ENCODE data around the gene ADAMTS13. TPM values are rescaled to one million over a fixed set of nuclear protein-coding genes. Genes with fewer than 3 reads are reported as not detected.

The ADAMTS13 gene
- total RNA-seq (2022; extraction: Qiagen RNA extraction) = 0.42 to 0.64 TPM (median 0.49 TPM) in 5 replicates

GRCh38 chr9:133421615-133422542 lies at the start of gene ADAMTS13:
ADAMTS13 (plus strand) TSS chr9:133422367; CDS start chr9:133422444, 77 bp downstream.

GRCh38 chr9:133375724-133376654 lies 46.2 kb upstream of the ADAMTS13 start, which contains the start of the genes STKLD1 and SURF4:
STKLD1 (plus strand) TSS chr9:133376366; CDS start chr9:133376474, 108 bp downstream.
SURF4 (minus strand) TSS chr9:133376060; CDS start chr9:133375969, 91 bp downstream.

GRCh38 chr9:133417541-133418461 lies 4.4 kb upstream of the ADAMTS13 start, which contains the start of gene REXO4:
REXO4 (minus strand) TSS chr9:133418010; CDS start chr9:133417844, 166 bp downstream.

GRCh38 chr9:133459476-133460404 lies 37.6 kb downstream of the ADAMTS13 start, which contains the start of gene CACFD1:
CACFD1 (plus strand) TSS chr9:133459978; CDS start chr9:133460067, 89 bp downstream.

GRCh38 chr9:133478851-133479711 lies 56.9 kb downstream of the ADAMTS13 start, which contains the start of gene SLC2A6:
SLC2A6 (minus strand) TSS chr9:133479099; CDS start chr9:133479059, 40 bp downstream.

Other genes starting within 250 kb of the ADAMTS13 start
- not detected in 5 replicates for gene OBP2B, start 213.1 kb upstream of the ADAMTS13 start, total RNA-seq (2022; extraction: Qiagen RNA extraction)
- gene ABO, start 147.2 kb upstream of the ADAMTS13 start, total RNA-seq (2022; extraction: Qiagen RNA extraction) = not detected in 5 replicates
- 19.3 to 31.1 TPM (median 26.5 TPM) in 5 replicates for gene SURF6, start 86.2 kb upstream of the ADAMTS13 start, total RNA-seq (2022; extraction: Qiagen RNA extraction)
- 20.7 to 33.2 TPM (median 30.3 TPM) in 5 replicates for gene MED22, start 74.2 kb upstream of the ADAMTS13 start, total RNA-seq (2022; extraction: Qiagen RNA extraction)
- gene RPL7A, start 74.1 kb upstream of the ADAMTS13 start, total RNA-seq (2022; extraction: Qiagen RNA extraction) = 3,324 to 3,521 TPM (median 3,436 TPM) in 5 replicates
- 37.5 to 46.5 TPM (median 44.6 TPM) in 5 replicates for gene SURF1, start 65.9 kb upstream of the ADAMTS13 start, total RNA-seq (2022; extraction: Qiagen RNA extraction)
- gene SURF2, start 65.8 kb upstream of the ADAMTS13 start, total RNA-seq (2022; extraction: Qiagen RNA extraction) = 41.3 to 54.5 TPM (median 43.0 TPM) in 5 replicates
- 176 to 200 TPM (median 199 TPM) in 5 replicates for gene SURF4, start 46.3 kb upstream of the ADAMTS13 start, total RNA-seq (2022; extraction: Qiagen RNA extraction)
- gene STKLD1, start 46.0 kb upstream of the ADAMTS13 start, total RNA-seq (2022; extraction: Qiagen RNA extraction) = 0.90 to 1.7 TPM (median 1.1 TPM) in 5 replicates
- gene REXO4, start 4.4 kb upstream of the ADAMTS13 start, total RNA-seq (2022; extraction: Qiagen RNA extraction) = 29.6 to 38.4 TPM (median 33.0 TPM) in 5 replicates
- 3.4 to 4.9 TPM (median 4.8 TPM) in 5 replicates for gene CACFD1, start 37.6 kb downstream of the ADAMTS13 start, total RNA-seq (2022; extraction: Qiagen RNA extraction)
- 13.2 to 22.2 TPM (median 21.4 TPM) in 5 replicates for gene SLC2A6, start 56.7 kb downstream of the ADAMTS13 start, total RNA-seq (2022; extraction: Qiagen RNA extraction)
- not detected in 5 replicates for gene MYMK, start 102.6 kb downstream of the ADAMTS13 start, total RNA-seq (2022; extraction: Qiagen RNA extraction)
- gene ADAMTSL2, start 112.3 kb downstream of the ADAMTS13 start, total RNA-seq (2022; extraction: Qiagen RNA extraction) = not detected in 5 replicates
- not detected in 5 replicates for gene FAM163B, start 187.0 kb downstream of the ADAMTS13 start, total RNA-seq (2022; extraction: Qiagen RNA extraction)
- gene DBH, start 214.0 kb downstream of the ADAMTS13 start, total RNA-seq (2022; extraction: Qiagen RNA extraction) = not detected in 5 replicates